Measurements from ENCODE around the gene RAB27A.

DNA sequence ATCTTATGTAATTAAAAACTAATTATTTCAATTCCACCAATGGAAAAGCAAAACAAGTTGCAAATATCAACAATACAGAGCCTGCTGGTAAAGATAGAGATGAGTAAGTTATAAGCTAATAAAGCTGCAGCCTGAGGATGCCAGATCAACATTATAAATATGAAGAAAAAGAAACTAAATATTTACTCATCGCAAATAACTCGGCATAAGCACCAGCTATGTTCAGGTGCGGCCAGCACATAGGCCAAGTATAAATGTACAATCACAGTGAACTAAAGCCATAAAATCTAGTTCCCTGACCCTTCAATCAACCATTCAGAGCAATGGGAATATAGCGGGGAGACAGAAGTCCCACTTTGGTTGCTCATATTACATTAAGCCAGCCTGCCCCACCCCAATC lies 85.1 kb downstream of the RAB27A start:
- TF ChIP-seq, protein P1, sequence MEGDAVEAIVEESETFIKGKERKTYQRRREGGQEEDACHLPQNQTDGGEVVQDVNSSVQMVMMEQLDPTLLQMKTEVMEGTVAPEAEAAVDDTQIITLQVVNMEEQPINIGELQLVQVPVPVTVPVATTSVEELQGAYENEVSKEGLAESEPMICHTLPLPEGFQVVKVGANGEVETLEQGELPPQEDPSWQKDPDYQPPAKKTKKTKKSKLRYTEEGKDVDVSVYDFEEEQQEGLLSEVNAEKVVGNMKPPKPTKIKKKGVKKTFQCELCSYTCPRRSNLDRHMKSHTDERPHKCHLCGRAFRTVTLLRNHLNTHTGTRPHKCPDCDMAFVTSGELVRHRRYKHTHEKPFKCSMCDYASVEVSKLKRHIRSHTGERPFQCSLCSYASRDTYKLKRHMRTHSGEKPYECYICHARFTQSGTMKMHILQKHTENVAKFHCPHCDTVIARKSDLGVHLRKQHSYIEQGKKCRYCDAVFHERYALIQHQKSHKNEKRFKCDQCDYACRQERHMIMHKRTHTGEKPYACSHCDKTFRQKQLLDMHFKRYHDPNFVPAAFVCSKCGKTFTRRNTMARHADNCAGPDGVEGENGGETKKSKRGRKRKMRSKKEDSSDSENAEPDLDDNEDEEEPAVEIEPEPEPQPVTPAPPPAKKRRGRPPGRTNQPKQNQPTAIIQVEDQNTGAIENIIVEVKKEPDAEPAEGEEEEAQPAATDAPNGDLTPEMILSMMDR (conservative IDR thresholded peaks at IDR 0.05), result no peak
- TF ChIP-seq EZH2 (IDR thresholded peaks at IDR 0.05; ENCODE audit: low read depth), result no peak

Data from PC-9 (cell line).